ENCODE measurements around the gene UST. TPM values are rescaled to one million over a fixed set of nuclear protein-coding genes. Genes with fewer than 3 reads are reported as not detected.
"Not testable (repeated sequence)": the region's sequence is repeated elsewhere in the genome, so short reads cannot be mapped to it uniquely, and the experiment has no call there.

Gene UST
- total RNA-seq, 1 donor from 2014 or later: 4.4 TPM

- intact Hi-C loops (cut with DNase I): loop anchor here (5.0 kb wide), 1 partner anchor 383 kb away; no protein-coding TSS in a partner anchor
- no peak for ATAC-seq
- DNase-seq (ENCODE audit: missing footprints): no peak
These were observed 198.6 kb downstream of the UST start for GRCh38 chr6:148945301-148946021.

- DNase-seq (ENCODE audit: missing footprints) (peak; percentile 78), ATAC-seq (peak; percentile 87)
- intact Hi-C loops (cut with DNase I): loop anchor here (1.0 to 5.0 kb wide), 3 partner anchors 202 to 386 kb away; no protein-coding TSS in a partner anchor
These were observed 201.0 kb downstream of the UST start for GRCh38 chr6:148947621-148948444.

DNA sequence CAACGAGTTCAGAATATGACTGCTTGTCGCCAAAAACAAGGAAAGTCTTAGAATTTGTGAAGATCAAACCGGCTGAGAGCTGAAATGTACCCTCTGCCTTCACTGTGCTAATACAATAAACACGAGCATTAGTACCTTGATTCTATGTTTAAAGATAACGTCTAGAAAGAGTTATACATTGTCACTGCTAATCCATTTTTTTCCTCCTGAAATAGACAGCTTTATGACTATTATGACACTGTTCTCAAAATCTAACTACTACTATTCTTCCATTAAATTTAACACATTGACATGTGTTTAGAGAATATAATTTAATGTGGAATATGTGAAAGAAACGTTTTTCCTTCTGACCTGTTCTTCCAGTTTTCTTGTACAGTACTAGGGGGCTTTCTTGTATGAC, 204.8 kb downstream of the UST start:
- intact Hi-C loops (cut with DNase I): no loop called here
- no peak for ATAC-seq

GRCh38 chr6:148952147-148953035, 205.6 kb downstream of the UST start:
- intact Hi-C loops (cut with DNase I): no loop called here
- ATAC-seq (no peak), DNase-seq (ENCODE audit: missing footprints) (no peak)

More for the DNA sequence above, 204.8 kb downstream of the UST start:
- DNase-seq (ENCODE audit: missing footprints): no peak

DNA sequence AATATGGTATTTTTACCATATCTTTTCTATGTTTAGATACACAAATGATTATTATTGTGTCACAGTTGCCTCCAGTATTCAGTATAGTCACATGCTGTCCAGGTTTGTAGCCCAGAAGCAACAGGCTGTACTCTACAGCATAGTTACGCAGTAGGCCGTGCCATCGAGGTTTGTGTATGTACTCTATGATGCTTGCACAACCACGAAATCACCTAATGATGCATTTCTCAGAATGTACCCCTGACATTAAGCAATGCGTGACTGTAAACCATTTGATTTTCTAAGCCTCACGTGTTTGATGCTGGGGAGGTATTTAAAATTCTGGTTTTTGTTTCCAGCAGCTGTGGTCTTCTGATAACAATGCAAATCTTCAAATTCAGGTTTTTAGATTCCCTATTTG, 207.6 kb downstream of the UST start:
- DNase-seq (ENCODE audit: missing footprints): no peak
- intact Hi-C loops (cut with DNase I): no loop called here

GRCh38 chr6:148954934-148955333, 208.1 kb downstream of the UST start:
- DNase-seq (ENCODE audit: missing footprints) (no peak), ATAC-seq (no peak)
- intact Hi-C loops (cut with DNase I): no loop called here

More for the DNA sequence above, 207.6 kb downstream of the UST start:
- no peak for ATAC-seq

DNA sequence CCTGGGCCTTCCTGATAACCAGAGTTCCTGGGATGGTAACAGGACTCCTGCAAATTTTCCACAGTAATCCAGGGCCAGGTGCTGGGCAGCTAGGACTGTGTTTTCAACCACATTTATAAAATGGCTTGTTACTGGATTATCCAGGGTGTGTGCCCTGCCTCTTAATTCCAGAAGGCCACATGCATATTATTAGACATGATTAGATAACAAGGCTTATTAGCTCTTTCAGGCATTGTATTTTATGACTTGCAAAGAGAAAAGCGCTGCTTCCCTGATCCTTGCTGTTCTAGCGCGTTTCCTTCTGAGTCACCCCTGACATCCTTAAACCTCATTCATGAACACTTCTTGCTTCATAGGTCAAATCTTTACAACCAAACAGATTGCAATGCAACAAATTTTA, 208.6 kb downstream of the UST start:
- ATAC-seq (no peak), DNase-seq (ENCODE audit: missing footprints) (no peak)
- intact Hi-C loops (cut with DNase I): no loop called here

GRCh38 chr6:148956163-148956562, 209.3 kb downstream of the UST start:
- intact Hi-C loops (cut with DNase I); DNase-seq (ENCODE audit: missing footprints); ATAC-seq: not testable (repeated sequence)

DNA sequence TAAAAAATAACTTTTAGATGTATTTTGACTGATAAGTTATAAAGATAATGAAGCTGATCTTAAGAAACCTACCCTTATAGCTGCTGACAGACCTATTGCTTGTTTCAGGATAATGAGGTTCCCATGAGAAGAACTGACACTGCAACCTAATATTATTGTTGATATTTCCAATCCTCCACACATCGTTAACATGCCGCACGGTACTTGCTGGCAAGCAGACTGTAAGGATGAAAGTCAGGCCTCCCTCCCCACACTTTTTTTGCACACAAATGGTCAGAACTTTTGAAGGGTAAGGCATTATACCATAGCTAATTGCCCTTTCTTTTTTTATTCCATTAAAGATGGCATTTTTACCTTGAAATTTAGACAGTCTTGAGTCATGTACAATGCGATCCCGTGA, 210.9 kb downstream of the UST start:
- DNase-seq (ENCODE audit: missing footprints) (no peak), ATAC-seq (no peak)
- intact Hi-C loops (cut with DNase I): no loop called here

GRCh38 chr6:148959008-148959407, 212.2 kb downstream of the UST start:
- no peak for DNase-seq (ENCODE audit: missing footprints)
- intact Hi-C loops (cut with DNase I): no loop called here

GRCh38 chr6:148959501-148959900, 212.7 kb downstream of the UST start:
- intact Hi-C loops (cut with DNase I): no loop called here
- no peak for DNase-seq (ENCODE audit: missing footprints)
- no peak for ATAC-seq

More at GRCh38 chr6:148959008-148959407, 212.2 kb downstream of the UST start:
- no peak for ATAC-seq

DNA sequence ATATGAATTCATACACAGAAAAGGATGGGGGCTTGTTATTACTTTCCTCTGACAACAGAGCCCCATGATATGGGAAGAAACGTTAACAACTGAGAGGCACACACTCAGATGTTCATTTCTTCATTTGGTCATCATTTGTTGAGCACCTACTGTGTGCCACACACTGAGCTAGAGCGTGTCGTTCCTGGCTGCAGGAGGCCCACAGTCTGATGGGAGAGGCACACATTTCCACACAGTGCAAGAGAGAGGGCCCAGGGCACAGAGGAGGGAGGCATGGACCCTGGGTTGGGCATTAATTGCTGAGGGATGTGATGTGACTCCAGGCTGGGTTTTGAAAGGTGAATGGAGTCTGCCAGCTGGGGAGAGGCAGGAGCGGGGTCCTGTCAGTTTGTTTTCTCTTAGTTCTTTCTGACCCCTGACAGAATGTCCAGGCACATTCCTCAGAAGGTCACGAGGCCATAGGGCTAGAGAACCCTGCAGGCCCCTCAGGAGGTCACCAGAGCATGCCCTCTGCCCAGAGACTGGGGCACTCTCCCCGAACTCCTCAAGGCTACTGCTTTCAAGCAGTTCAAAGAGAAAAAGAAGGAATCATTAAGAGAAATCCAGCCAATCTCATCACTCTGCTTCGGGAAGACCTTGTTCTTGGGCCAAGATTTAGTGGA, 216.2 kb downstream of the UST start:
- ATAC-seq: no peak
- DNase-seq (ENCODE audit: missing footprints): no peak
- intact Hi-C loops (cut with DNase I): no loop called here

DNA sequence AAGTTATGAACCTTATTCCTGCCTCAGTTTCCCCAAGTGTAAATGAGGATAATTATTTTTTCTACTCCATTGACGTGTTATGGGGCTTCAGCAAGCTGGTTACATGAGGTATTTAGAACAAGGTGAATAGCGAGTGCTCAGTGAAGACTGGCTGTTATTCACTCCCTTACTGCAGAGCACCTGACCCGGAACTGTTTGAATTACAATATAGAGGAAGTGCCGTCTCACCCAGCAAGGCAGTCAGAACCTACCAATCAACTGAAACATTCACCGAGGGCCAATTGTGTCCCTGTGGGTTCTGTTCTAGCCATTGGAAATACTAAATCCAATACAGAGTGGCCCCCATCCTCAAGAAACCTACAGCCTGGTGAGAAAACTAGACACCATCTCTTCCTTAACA, 216.9 kb downstream of the UST start:
- intact Hi-C loops (cut with DNase I): no loop called here
- no peak for DNase-seq (ENCODE audit: missing footprints)
- no peak for ATAC-seq

GRCh38 chr6:148964467-148964866, 217.6 kb downstream of the UST start:
- no peak for ATAC-seq
- DNase-seq (ENCODE audit: missing footprints): no peak
- intact Hi-C loops (cut with DNase I): no loop called here

GRCh38 chr6:148965287-148965686, 218.5 kb downstream of the UST start:
- no peak for ATAC-seq
- no peak for DNase-seq (ENCODE audit: missing footprints)
- intact Hi-C loops (cut with DNase I): no loop called here

DNA sequence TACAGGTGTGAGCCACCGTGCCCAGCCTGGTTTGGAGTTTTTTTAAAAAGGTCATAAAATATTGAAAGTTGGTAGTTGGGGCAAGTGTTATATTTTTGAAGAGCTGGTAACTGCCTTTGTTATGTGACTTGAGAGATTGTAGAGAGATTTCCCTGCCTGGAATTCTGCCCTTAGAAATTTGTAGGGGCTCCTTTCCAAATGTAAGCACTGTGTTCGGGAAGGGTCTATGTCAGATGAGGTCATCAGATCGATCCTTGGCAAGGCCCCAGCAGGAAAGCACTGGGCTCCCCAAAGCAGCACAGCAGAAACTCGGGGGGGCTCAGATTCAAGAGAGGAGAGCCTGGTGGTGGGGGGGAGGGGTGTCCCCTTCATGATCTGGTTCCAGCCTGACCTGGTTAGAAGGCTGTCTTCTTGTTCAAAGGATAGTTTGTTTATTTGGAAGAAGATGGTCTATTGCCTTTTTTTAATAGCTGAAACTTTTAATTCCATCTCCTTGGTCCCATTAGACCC, 220.2 kb downstream of the UST start:
- ATAC-seq (no peak), DNase-seq (ENCODE audit: missing footprints) (no peak)
- intact Hi-C loops (cut with DNase I): no loop called here

GRCh38 chr6:148967541-148967956, 220.7 kb downstream of the UST start:
- DNase-seq (ENCODE audit: missing footprints) (no peak), ATAC-seq (peak; percentile 20)
- intact Hi-C loops (cut with DNase I): no loop called here
